IMR-90 (cell line): ENCODE data around the gene ANK3. TPM values are rescaled to one million over a fixed set of nuclear protein-coding genes. Genes with fewer than 3 reads are reported as not detected.

ENCODE experiments used
- ATAC-seq: fragments of 200-7000 bp; cut with Tn5 transposase; 2 replicates; pipeline ENCODE4 v1.9.1; 2020; ENCODE audit warnings: low read depth, mild to moderate bottlenecking, moderate library complexity
- BruUV-seq: library from RNA; stranded (reverse); fragments of 400-500 nt; replicated peaks from 2 replicates; lab custom pipeline; 2021; lab: Mats Ljungman, UMichigan
- CTCF ChIA-PET: fragments of 300-600 bp; formaldehyde crosslinking; extraction: SDS; loops from one replicate; lab custom pipeline; 2021; ENCODE audit warnings: antibody characterized with exemption; lab: Yijun Ruan, JAX
- POLR2A ChIA-PET: fragments of 300-600 bp; sonication (Branson Sonifier 250); formaldehyde crosslinking; loops from one replicate; lab custom pipeline; 2022; ENCODE audit warnings: antibody characterized with exemption; ENCODE audit not compliant: unreplicated experiment; lab: Charles Lee
- DNase-seq: peaks from one replicate; pipeline ENCODE4 v3.0.0; 2013
- H2AFZ ChIP-seq: replicated peaks from 2 replicates; pipeline ENCODE3; 2013; ENCODE audit warnings: low read length, mild to moderate bottlenecking; ENCODE audit not compliant: poor library complexity
- H2AK5ac ChIP-seq: 2 replicates; pipeline ENCODE4 v1.6.1; 2013; ENCODE audit warnings: low read depth, low read length, inconsistent platforms
- H2AK9ac ChIP-seq: replicated peaks from 2 replicates; pipeline ENCODE3; 2013; ENCODE audit warnings: mild to moderate bottlenecking, low read depth, low read length, moderate library complexity; ENCODE audit not compliant: poor library complexity
- H2BK120ac ChIP-seq: 2 replicates; pipeline ENCODE4 v1.6.1; 2013; ENCODE audit warnings: low read depth, low read length, inconsistent platforms
- H2BK15ac ChIP-seq: 3 replicates; pipeline ENCODE4 v1.6.1; 2013; ENCODE audit warnings: low read depth, low read length, inconsistent platforms
- H2BK20ac ChIP-seq: 2 replicates; pipeline ENCODE4 v1.6.1; 2013; ENCODE audit warnings: low read depth, mild to moderate bottlenecking, inconsistent platforms, low read length, moderate library complexity
- H2BK5ac ChIP-seq: 2 replicates; pipeline ENCODE4 v1.6.1; 2013; ENCODE audit warnings: mild to moderate bottlenecking, low read depth, low read length, inconsistent platforms; ENCODE audit not compliant: poor library complexity, severe bottlenecking
- H3K14ac ChIP-seq: replicated peaks from 2 replicates; pipeline ENCODE4 v1.6.1; 2013; ENCODE audit warnings: low read depth, low read length, inconsistent platforms
- H3K18ac ChIP-seq: 2 replicates; pipeline ENCODE4 v1.6.1; 2013; ENCODE audit warnings: low read depth, low read length, control low read depth
- H3K23ac ChIP-seq: 2 replicates; pipeline ENCODE4 v1.6.1; 2013; ENCODE audit warnings: low read depth, low read length, inconsistent platforms
- H3K27ac ChIP-seq: 2 replicates; pipeline ENCODE4 v1.5.1; 2013; ENCODE audit warnings: mild to moderate bottlenecking, control low read depth, low read length; ENCODE audit not compliant: insufficient read depth
- H3K27me3 ChIP-seq: 2 replicates; pipeline ENCODE4 v1.6.1; 2013; ENCODE audit warnings: low read length; ENCODE audit not compliant: control insufficient read depth, insufficient read depth
- H3K36me3 ChIP-seq: 2 replicates; pipeline ENCODE4 v1.6.1; 2013; ENCODE audit warnings: low read length, mixed read lengths; ENCODE audit not compliant: control insufficient read depth, insufficient read depth
- H3K4ac ChIP-seq: 2 replicates; pipeline ENCODE4 v1.6.1; 2013; ENCODE audit warnings: low read depth, low read length, inconsistent platforms
- H3K4me1 ChIP-seq: 2 replicates; pipeline ENCODE4 v1.6.1; 2013; ENCODE audit warnings: low read length, mixed read lengths; ENCODE audit not compliant: control insufficient read depth, insufficient read depth
- H3K4me2 ChIP-seq: 2 replicates; pipeline ENCODE4 v1.6.1; 2013; ENCODE audit warnings: low read depth, mild to moderate bottlenecking, control low read depth, low read length, moderate library complexity
- H3K4me3 ChIP-seq: 2 replicates; pipeline ENCODE4 v1.5.1; 2013; ENCODE audit warnings: low read depth, mild to moderate bottlenecking, control low read depth, low read length, moderate library complexity; ENCODE audit not compliant: insufficient read depth
- H3K56ac ChIP-seq: 2 replicates; pipeline ENCODE4 v1.6.1; 2013; ENCODE audit warnings: low read length, inconsistent platforms; ENCODE audit not compliant: insufficient read depth; ENCODE audit errors: extremely low read depth
- H3K79me1 ChIP-seq, 2 experiments: 2 replicates each; pipeline ENCODE4 v1.6.1; 2013; ENCODE audit warnings: low read length in 2 of 2, inconsistent platforms in 1 of 2, low read depth in 1 of 2
- H3K9ac ChIP-seq: 2 replicates; pipeline ENCODE4 v1.6.1; 2013; ENCODE audit warnings: low read depth, low read length, control low read depth
- H3K9me1 ChIP-seq: 2 replicates; pipeline ENCODE4 v1.6.1; 2013; ENCODE audit warnings: low read length, inconsistent platforms; ENCODE audit not compliant: insufficient read depth
- H3K9me3 ChIP-seq: 2 replicates; pipeline ENCODE4 v1.6.1; 2013; ENCODE audit warnings: low read length; ENCODE audit not compliant: control insufficient read depth, insufficient read depth
- H4K20me1 ChIP-seq: 2 replicates; pipeline ENCODE4 v1.6.1; 2013; ENCODE audit warnings: low read length, inconsistent platforms; ENCODE audit not compliant: insufficient read depth
- H4K5ac ChIP-seq: 2 replicates; pipeline ENCODE4 v1.6.1; 2013; ENCODE audit warnings: mild to moderate bottlenecking, low read depth, low read length, control low read depth
- H4K8ac ChIP-seq, 2 experiments: 2 replicates each; pipeline ENCODE4 v1.6.1; 2013; ENCODE audit warnings: low read depth in 2 of 2, low read length in 2 of 2, control low read depth in 1 of 2, inconsistent platforms in 1 of 2
- H4K91ac ChIP-seq: 2 replicates; pipeline ENCODE4 v1.6.1; 2013; ENCODE audit warnings: low read depth, low read length, inconsistent platforms; ENCODE audit not compliant: insufficient read depth
- BHLHE40 ChIP-seq: fragments of 150-350 bp; IDR thresholded peaks from 2 replicates; pipeline ENCODE4 v1.6.1; 2016; ENCODE audit warnings: mild to moderate bottlenecking, low read depth, low read length
- CEBPB ChIP-seq: IDR thresholded peaks from 2 replicates; pipeline ENCODE4 v1.6.1; 2012; ENCODE audit warnings: low read depth, low read length, improper control_type of control experiment
- CHD1 ChIP-seq: IDR thresholded peaks from 2 replicates; pipeline ENCODE4 v1.6.1; 2012; ENCODE audit warnings: low read depth, low read length, improper control_type of control experiment
- FOS ChIP-seq: fragments of 150-350 bp; IDR thresholded peaks from 2 replicates; pipeline ENCODE4 v1.6.1; 2016; ENCODE audit warnings: low read depth, low read length
- MAFK ChIP-seq: IDR thresholded peaks from 2 replicates; pipeline ENCODE4 v1.6.1; 2012; ENCODE audit warnings: low read depth, low read length, improper control_type of control experiment
- MXI1 ChIP-seq: IDR thresholded peaks from 2 replicates; pipeline ENCODE4 v1.6.1; 2012; ENCODE audit warnings: low read depth, mild to moderate bottlenecking, low read length, moderate library complexity, borderline replicate concordance
- NFE2L2 ChIP-seq: fragments of 150-350 bp; IDR thresholded peaks from 2 replicates; pipeline ENCODE4 v1.6.1; 2016; ENCODE audit warnings: low read depth, mild to moderate bottlenecking, low read length
- RAD21 ChIP-seq: IDR thresholded peaks from 2 replicates; pipeline ENCODE4 v1.6.1; 2012; ENCODE audit warnings: low read length, improper control_type of control experiment
- RCOR1 ChIP-seq: IDR thresholded peaks from 2 replicates; pipeline ENCODE4 v1.6.1; 2012; ENCODE audit warnings: mild to moderate bottlenecking, low read length, improper control_type of control experiment; ENCODE audit not compliant: insufficient replicate concordance
- RFX5 ChIP-seq: IDR thresholded peaks from 2 replicates; pipeline ENCODE4 v1.8.0; 2012; ENCODE audit warnings: low read depth, mild to moderate bottlenecking, low read length, moderate library complexity
- SMC3 ChIP-seq: fragments of 150-350 bp; IDR thresholded peaks from 2 replicates; pipeline ENCODE4 v1.6.1; 2016; ENCODE audit warnings: low read depth, mild to moderate bottlenecking, antibody characterized with exemption, low read length, moderate library complexity
- WGBS, 2 experiments: methylation state at CpG; one replicate each; pipeline versions ENCODE4 v1.1.5 to v1.1.7; 2013; ENCODE audit warnings: missing lambda C conversion rate in 2 of 2; ENCODE audit not compliant: insufficient read length in 1 of 2; ENCODE audit errors: extremely low coverage in 2 of 2; 5-methylcytosine and 5-hydroxymethylcytosine counted together
- dilution Hi-C: fragments of 300-500 bp; cut with HindIII; formaldehyde crosslinking; loops from one replicate; pipeline ENCODE4 v1.14.3; 2018; ENCODE audit warnings: low sequenced_read_pairs; ENCODE audit not compliant: unreplicated experiment
- in situ Hi-C: fragments of 300-500 bp; cut with MboI; formaldehyde crosslinking; loops from 3 replicates; pipeline ENCODE4 v1.14.3; 2019; ENCODE audit warnings: low sequenced_read_pairs, inconsistent platforms, mixed read lengths
- intact Hi-C: fragments of 100-400 bp; cut with micrococcal nuclease; formaldehyde crosslinking; loops from 2 replicates; pipeline ENCODE4 v1.10.0; 2022
- polyA plus RNA-seq, 3 experiments: library from polyadenylated mRNA; depleted of rRNA; stranded (reverse); fragments of >200 nt; gene quantifications; 2 replicates each; pipeline ENCODE4 v1.2.3, GENCODE V29; 2012; ENCODE audit warnings: low replicate concordance in 1 of 3
- total RNA-seq: library from RNA; depleted of rRNA; stranded (reverse); fragments of >200 nt; gene quantifications from 2 replicates; pipeline ENCODE4 v1.2.3, GENCODE V29; 2012
- TF ChIP-seq, protein P1 (sequence below): conservative IDR thresholded peaks from 2 replicates; pipeline ENCODE4 v1.5.1; 2012; ENCODE audit warnings: mild to moderate bottlenecking, low read depth, low read length, improper control_type of control experiment

Gene ANK3
- total and polyA plus RNA-seq, 2 of the 4 experiments (the other 2 are of a cell fraction), result 0.63 to 1.8 TPM

DNA sequence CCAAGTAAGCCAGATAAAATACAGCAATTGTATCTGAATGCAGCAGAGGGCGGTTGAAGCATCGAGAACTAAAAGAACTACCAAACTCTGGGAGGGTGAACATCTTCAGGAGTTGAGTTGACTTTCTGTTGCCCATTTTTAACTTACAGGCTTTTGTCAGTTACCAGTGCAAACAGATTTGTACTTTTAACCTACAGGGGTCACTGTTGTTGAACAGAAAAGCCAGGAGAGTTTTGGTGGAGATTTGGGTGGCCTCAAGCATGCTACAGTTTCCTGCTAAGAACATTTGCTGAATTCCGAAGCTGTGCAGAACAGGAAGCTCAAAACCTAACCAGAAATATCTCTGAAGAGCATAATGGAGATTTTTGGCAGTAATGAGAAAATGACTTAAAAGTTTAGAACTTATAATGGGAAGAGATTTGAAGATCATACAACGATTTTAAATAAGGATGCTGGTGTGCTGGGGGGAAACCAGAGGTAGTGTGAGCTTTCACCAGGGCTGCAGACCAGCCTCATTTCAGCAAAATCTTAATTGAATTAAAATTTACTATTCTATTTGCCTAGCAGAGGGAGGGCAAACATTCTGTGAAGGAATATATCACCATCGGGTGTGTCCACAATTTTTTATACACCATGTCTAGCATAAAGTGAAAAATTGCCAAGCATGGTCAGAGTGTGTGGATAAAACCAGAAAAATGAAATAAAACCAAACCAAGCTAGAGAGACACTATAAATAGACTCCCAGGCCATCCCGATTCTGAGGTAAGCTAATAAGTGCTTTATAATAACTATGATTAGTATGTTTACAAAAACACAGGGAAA lies 274.7 kb downstream of the ANK3 start (continued):
- TF ChIP-seq, protein P1, sequence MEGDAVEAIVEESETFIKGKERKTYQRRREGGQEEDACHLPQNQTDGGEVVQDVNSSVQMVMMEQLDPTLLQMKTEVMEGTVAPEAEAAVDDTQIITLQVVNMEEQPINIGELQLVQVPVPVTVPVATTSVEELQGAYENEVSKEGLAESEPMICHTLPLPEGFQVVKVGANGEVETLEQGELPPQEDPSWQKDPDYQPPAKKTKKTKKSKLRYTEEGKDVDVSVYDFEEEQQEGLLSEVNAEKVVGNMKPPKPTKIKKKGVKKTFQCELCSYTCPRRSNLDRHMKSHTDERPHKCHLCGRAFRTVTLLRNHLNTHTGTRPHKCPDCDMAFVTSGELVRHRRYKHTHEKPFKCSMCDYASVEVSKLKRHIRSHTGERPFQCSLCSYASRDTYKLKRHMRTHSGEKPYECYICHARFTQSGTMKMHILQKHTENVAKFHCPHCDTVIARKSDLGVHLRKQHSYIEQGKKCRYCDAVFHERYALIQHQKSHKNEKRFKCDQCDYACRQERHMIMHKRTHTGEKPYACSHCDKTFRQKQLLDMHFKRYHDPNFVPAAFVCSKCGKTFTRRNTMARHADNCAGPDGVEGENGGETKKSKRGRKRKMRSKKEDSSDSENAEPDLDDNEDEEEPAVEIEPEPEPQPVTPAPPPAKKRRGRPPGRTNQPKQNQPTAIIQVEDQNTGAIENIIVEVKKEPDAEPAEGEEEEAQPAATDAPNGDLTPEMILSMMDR, result peak; percentile 57
- no peak for TF ChIP-seq CEBPB

- Histone ChIP-seq H3K27ac (no peak overlapping the region), H3K36me3 (no peaks in the 10 kb centered on the region), H3K27me3 (no peaks in the 10 kb centered on the region; the same call in 1 of the 2 replicates), H2BK20ac (no peak overlapping the region), H4K8ac (no peak overlapping the region), H2AFZ (no peak overlapping the region), H3K23ac (no peak overlapping the region), H2BK5ac (no peak overlapping the region), H2AK5ac (no peak overlapping the region), H3K56ac (no peak overlapping the region), H3K79me1 (no peaks in the 10 kb centered on the region), H3K18ac (no peak overlapping the region), H3K4ac (no peak overlapping the region), H3K9ac (no peak overlapping the region), H3K9me1 (no peaks in the 10 kb centered on the region), H2BK120ac (no peak overlapping the region), H4K91ac (no peak overlapping the region), H4K5ac (no peak overlapping the region), H3K4me1 (no peaks in the 10 kb centered on the region), H3K14ac (no peak overlapping the region), H3K4me3 (no peak overlapping the region), H3K9me3 (no peaks in the 10 kb centered on the region), H2AK9ac (no peak overlapping the region), H2BK15ac (no peak overlapping the region), H4K20me1 (no peaks in the 10 kb centered on the region), H3K4me2 (no peak overlapping the region)
- no CpG with 5 or more reads among the region's 6 CpGs for WGBS, 2 experiments
- DNase-seq (no peak), ATAC-seq (no peak)
- dilution Hi-C loops (no loop called here), in situ Hi-C loops (loop anchor here (25.0 kb wide), 1 partner anchor 527 kb away; no protein-coding TSS in a partner anchor), intact Hi-C loops (no loop called here)
- ChIA-PET CTCF (no interaction called here), POLR2A (no interaction called here)
- BruUV-seq, result no TSS peak
- TF ChIP-seq MXI1 (no peak), MAFK (no peak), NFE2L2 (no peak), CHD1 (no peak), FOS (no peak), RAD21 (no peak), CEBPB (no peak), RCOR1 (no peak), SMC3 (no peak), BHLHE40 (no peak), RFX5 (no peak)
- TF ChIP-seq, protein P1, result no peak
These were observed 278.9 kb downstream of the ANK3 start for GRCh38 chr10:60110739-60111138.
